Mucosa of descending colon (tissue), 3 donors: Measurements from ENCODE around the gene RIMKLA. TPM values are rescaled to one million over a fixed set of nuclear protein-coding genes. Genes with fewer than 3 reads are reported as not detected.

Experiments used
- ATAC-seq: fragments of 200-7000 bp; cut with Tn5 transposase; one replicate; pipeline ENCODE4 v1.9.1; 2020; ENCODE audit warnings: mild to moderate bottlenecking, moderate library complexity
- DNase-seq, 3 donors: peaks; one replicate each; pipeline ENCODE4 v3.0.0-alpha.2; 2020
- H3K36me3 ChIP-seq: fragments of 200-600 bp; one replicate; pipeline ENCODE4 v1.8.0; 2021; ENCODE audit warnings: low read depth, mild to moderate bottlenecking
- H3K4me1 ChIP-seq: fragments of 200-600 bp; one replicate; pipeline ENCODE4 v1.8.0; 2021; ENCODE audit warnings: low read depth, mild to moderate bottlenecking
- H3K4me3 ChIP-seq: fragments of 200-600 bp; one replicate; pipeline ENCODE4 v1.8.0; 2021; ENCODE audit warnings: mild to moderate bottlenecking
- H3K9me3 ChIP-seq: fragments of 200-600 bp; one replicate; pipeline ENCODE4 v1.8.0; 2021; ENCODE audit warnings: mild to moderate bottlenecking
- intact Hi-C, 2 donors: fragments of 100-400 bp; cut with DNase I in 1 of 2; cut with micrococcal nuclease in 1 of 2; formaldehyde crosslinking; loops; one replicate each; pipeline versions ENCODE4 v1.11.0 to v1.11.1; 2022; cut with DNase I, micrococcal nuclease
- total RNA-seq, 3 donors: library from RNA; stranded (reverse); fragmentation: NEBNext Ultra II Directional in 2 of 3; extraction: Animal tissue kit (Norgen Biotek cat#: 25700) in 2 of 3; gene quantifications; one replicate each; pipeline versions ENCODE4 v1.2.1 to v1.2.4, GENCODE V29; 2021 to 2023
- TF ChIP-seq, protein P1 (sequence below): fragments of 200-600 bp; IDR thresholded peaks from one replicate; pipeline ENCODE4 v1.8.0; 2022; ENCODE audit warnings: antibody characterized with exemption, mild to moderate bottlenecking
- donor health status: DM: no; HTN: no; CAD: no; lungs with moderate emphysema.
- donor health status: DM: no; HTN: no; CAD: no.
- donor health status: DM: no; HTN: yes; CAD: no.

The RIMKLA gene
- total RNA-seq, 3 donors from 2014 or later = 13.3 to 18.9 (median 14.5) TPM

DNA sequence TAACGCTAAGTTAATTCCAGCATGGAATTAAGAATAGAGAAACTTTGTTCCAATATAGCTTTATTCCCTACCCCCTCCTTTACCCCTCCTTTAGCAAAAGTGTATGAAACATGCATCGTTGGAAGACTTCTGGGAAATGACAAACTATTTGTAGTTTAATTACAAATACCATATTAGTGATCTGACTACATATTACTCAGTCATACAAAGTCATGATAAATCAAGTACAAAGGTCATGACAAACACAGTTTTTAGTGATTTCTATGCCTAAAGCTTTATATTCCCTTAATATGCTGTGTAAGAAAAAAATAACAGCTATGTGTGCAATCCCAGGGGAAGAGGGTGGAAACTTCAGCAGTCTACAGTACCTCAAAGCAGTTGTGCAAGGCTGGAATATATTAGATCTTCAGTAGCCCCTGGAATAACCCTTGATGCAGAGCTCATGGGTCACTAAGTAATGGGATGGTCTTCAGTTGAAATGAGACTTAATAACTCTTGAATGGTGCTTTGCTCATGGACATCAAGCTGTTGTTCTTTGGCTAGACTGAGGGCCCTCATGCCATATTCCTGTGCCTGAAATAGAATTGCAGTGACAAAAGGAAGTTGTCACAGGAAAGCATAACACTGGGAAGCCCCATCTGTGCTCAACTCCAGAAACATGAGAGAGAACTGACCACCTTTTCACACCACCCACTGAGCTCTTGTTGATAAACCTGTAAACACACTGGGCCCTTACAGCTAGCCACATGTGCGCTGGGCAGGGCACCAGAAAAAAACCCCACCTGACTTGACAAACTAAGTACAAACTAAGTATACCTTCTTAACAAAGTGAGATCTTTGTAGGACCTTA is 49.9 kb downstream of the RIMKLA start:
- no peaks in the 10 kb centered on the region for H3K36me3 ChIP-seq
- H3K9me3 ChIP-seq = no peaks in the 10 kb centered on the region
- intact Hi-C loops = no loop called here
- ATAC-seq = peak; percentile 14
- peak in 1 of 3 donors; percentile 28 for DNase-seq
- H3K4me1 ChIP-seq = peaks cover 6% of the 10 kb centered on the region
- TF ChIP-seq, protein P1, sequence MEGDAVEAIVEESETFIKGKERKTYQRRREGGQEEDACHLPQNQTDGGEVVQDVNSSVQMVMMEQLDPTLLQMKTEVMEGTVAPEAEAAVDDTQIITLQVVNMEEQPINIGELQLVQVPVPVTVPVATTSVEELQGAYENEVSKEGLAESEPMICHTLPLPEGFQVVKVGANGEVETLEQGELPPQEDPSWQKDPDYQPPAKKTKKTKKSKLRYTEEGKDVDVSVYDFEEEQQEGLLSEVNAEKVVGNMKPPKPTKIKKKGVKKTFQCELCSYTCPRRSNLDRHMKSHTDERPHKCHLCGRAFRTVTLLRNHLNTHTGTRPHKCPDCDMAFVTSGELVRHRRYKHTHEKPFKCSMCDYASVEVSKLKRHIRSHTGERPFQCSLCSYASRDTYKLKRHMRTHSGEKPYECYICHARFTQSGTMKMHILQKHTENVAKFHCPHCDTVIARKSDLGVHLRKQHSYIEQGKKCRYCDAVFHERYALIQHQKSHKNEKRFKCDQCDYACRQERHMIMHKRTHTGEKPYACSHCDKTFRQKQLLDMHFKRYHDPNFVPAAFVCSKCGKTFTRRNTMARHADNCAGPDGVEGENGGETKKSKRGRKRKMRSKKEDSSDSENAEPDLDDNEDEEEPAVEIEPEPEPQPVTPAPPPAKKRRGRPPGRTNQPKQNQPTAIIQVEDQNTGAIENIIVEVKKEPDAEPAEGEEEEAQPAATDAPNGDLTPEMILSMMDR = no peak
- H3K4me3 ChIP-seq = no peak overlapping the region

DNA sequence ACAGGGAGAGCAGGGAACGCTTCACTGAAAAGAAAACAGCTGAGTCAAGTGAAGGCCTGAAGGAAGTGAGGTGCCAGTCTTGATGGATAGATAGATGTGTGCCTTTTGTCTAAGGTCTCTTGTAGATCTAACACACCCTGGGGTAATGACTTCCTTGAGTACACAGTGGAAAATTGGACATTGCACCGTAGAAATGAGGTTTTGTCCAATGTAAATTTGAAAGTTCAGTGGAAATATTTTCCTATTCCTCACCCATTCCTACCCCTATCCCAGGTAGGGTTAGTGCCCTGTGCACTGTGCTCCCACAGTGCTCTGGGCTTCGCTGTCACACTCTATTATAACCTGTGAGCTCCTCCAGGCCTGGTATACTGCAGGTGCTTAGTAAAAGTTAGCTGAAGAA is 50.9 kb downstream of the RIMKLA start:
- peak; percentile 98 for ATAC-seq

DNA sequence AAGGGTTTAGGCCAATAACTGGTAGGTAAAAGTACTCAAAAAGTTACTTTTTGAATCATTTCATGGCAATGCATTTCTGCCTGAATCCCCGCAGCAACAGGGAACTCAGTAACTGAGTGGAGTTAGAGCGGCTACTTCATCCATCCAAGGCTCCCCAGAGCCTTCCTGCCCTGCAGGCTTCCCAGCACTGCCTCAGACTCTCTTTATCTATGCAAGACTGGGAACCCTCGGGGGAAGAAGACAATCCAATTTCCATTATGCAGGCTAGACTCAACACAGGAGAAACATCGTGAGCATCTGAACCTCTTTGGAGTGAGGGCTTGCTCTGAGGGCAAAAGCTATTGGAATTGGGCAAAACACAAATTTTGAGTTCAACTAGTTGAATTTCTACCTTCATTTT is 52.1 kb downstream of the RIMKLA start:
- Histone ChIP-seq H3K9me3 (no peaks in the 10 kb centered on the region), H3K36me3 (no peaks in the 10 kb centered on the region), H3K4me3 (no peak overlapping the region), H3K4me1 (peaks cover 6% of the 10 kb centered on the region)
- ATAC-seq (no peak), DNase-seq (no peak)
- intact Hi-C loops = no loop called here
- TF ChIP-seq, protein P1 = no peak

More for the DNA sequence above, 50.9 kb downstream of the RIMKLA start:
- peaks cover 6% of the 10 kb centered on the region for H3K4me1 ChIP-seq
- DNase-seq = peak in 2 of 3 donors; percentile 44 to 50
- no peaks in the 10 kb centered on the region for H3K9me3 ChIP-seq
- no peak overlapping the region for H3K4me3 ChIP-seq
- TF ChIP-seq, protein P1 = no peak
- intact Hi-C loops = no loop called here
- no peaks in the 10 kb centered on the region for H3K36me3 ChIP-seq

DNA sequence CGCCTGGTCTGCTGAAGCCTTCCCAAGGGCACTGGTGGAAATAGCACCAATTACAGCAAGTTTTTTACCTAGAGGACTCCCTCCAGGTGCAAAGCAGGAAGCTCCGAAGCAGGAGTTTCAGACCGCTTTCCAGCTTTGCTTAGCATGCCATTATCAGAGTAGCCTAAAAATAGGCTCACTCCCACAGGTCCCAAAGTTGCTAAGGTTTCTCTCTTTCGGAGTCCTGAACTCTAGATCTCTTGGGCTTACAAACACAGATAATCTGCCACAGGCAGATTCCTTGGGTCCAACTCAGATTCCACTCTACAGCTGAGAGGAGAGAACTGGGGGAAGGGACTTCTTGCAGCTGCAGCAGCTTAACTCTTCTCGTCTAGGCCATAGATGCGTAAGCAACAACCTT is 52.8 kb downstream of the RIMKLA start:
- H3K4me3 ChIP-seq = no peak overlapping the region
- H3K36me3 ChIP-seq = no peaks in the 10 kb centered on the region
- intact Hi-C loops = no loop called here
- TF ChIP-seq, protein P1 = no peak
- no peak for ATAC-seq
- peaks cover 6% of the 10 kb centered on the region for H3K4me1 ChIP-seq
- H3K9me3 ChIP-seq = no peaks in the 10 kb centered on the region
- DNase-seq = no peak

DNA sequence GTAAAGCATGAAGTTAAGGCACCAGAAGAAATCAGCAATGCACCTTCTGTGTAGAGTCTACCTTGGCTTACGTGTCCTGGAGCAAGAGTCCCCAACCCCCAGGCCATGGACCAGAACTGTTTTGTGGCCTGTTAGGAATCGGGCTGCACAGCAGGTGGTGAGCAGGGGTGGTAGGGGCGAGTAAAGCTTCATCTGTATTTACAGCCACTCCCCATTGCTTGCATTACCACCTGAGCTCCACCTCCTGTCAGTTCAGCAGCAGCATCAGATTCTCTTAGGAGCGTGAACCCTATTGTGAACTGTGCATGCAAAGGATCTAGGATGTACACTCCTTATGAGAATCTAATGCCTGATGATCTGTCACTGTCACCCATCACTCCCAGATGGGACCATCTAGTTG is 53.7 kb downstream of the RIMKLA start:
- intact Hi-C loops = no loop called here
- H3K4me1 ChIP-seq = peaks cover 6% of the 10 kb centered on the region
- H3K9me3 ChIP-seq = no peaks in the 10 kb centered on the region
- H3K4me3 ChIP-seq = no peak overlapping the region
- H3K36me3 ChIP-seq = no peaks in the 10 kb centered on the region
- DNase-seq (no peak), ATAC-seq (no peak)
- TF ChIP-seq, protein P1 = no peak
